WTC11 (cell line): ENCODE measurements around the gene ZEB2.

ENCODE experiments used
- ATF3 ChIP-seq: sonication (generic); formaldehyde crosslinking; conservative IDR thresholded peaks from 2 replicates; pipeline ENCODE4 v1.8.1; 2022; ENCODE audit warnings: mild to moderate bottlenecking, missing genetic modification reagents
- CTCF ChIP-seq: fragments of 200-600 bp; IDR thresholded peaks from 2 replicates; pipeline ENCODE4 v1.8.0; 2022; ENCODE audit warnings: antibody characterized with exemption
- ETV6 ChIP-seq: sonication (generic); formaldehyde crosslinking; IDR thresholded peaks from 2 replicates; pipeline ENCODE4 v1.8.1; 2022; ENCODE audit warnings: mild to moderate bottlenecking, missing genetic modification reagents
- IRF1 ChIP-seq: sonication (generic); formaldehyde crosslinking; IDR thresholded peaks from 2 replicates; pipeline ENCODE4 v1.8.0; 2023; ENCODE audit warnings: missing genetic modification reagents
- JUN ChIP-seq: sonication (generic); formaldehyde crosslinking; IDR thresholded peaks from 2 replicates; pipeline ENCODE4 v1.8.0; 2023; ENCODE audit warnings: mild to moderate bottlenecking, missing genetic modification reagents
- TEAD4 ChIP-seq: sonication (generic); formaldehyde crosslinking; IDR thresholded peaks from 2 replicates; pipeline ENCODE4 v1.8.0; 2022; ENCODE audit warnings: mild to moderate bottlenecking, missing genetic modification reagents
- TP53 ChIP-seq: sonication (generic); formaldehyde crosslinking; IDR thresholded peaks from 2 replicates; pipeline ENCODE4 v1.8.1; 2023; ENCODE audit warnings: mild to moderate bottlenecking, missing genetic modification reagents
- ZBTB43 ChIP-seq: sonication (generic); formaldehyde crosslinking; IDR thresholded peaks from 2 replicates; pipeline ENCODE4 v1.8.1; 2023; ENCODE audit warnings: mild to moderate bottlenecking, missing genetic modification reagents
- ZSCAN18 ChIP-seq: fragments of 250-450 bp; sonication (Bioruptor Pico); IDR thresholded peaks from 2 replicates; pipeline ENCODE4 v2.1.2; 2022; ENCODE audit warnings: mild to moderate bottlenecking, moderate library complexity
- TF ChIP-seq, protein P1 (sequence below): sonication (generic); formaldehyde crosslinking; IDR thresholded peaks from 2 replicates; pipeline ENCODE4 v1.8.1; 2023; ENCODE audit warnings: mild to moderate bottlenecking, missing genetic modification reagents, moderate library complexity

DNA sequence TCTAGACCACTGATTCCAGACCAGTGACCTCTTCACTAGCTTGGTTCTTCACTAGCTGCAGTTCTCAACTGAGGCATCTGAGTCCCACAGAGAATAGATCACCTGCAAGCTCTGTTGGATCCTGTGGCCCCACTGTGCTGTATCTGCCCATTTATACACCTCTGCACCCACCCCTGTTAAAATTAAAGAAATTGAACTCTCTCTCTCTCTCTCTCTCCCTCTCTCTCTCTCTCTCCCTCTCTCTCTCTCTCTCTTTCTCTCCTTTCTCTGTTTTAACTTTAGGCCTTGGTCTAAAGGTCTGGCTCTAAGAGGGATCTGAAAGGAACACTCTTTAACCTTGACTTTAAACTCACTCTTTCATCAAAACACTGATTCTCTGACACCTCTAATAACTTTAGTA, 150.5 kb downstream of the ZEB2 start:
- TF ChIP-seq CTCF (no peak), ZSCAN18 (CRISPR knock-in tag) (no peak), JUN (no peak), ATF3 (no peak), ETV6 (CRISPR knock-in tag) (no peak), TP53 (CRISPR knock-in tag) (no peak), IRF1 (CRISPR knock-in tag) (no peak), ZBTB43 (CRISPR knock-in tag) (no peak), TEAD4 (no peak)
- TF ChIP-seq, protein P1, sequence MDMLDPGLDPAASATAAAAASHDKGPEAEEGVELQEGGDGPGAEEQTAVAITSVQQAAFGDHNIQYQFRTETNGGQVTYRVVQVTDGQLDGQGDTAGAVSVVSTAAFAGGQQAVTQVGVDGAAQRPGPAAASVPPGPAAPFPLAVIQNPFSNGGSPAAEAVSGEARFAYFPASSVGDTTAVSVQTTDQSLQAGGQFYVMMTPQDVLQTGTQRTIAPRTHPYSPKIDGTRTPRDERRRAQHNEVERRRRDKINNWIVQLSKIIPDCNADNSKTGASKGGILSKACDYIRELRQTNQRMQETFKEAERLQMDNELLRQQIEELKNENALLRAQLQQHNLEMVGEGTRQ (CRISPR knock-in tag), result no peak
